Keratinocyte (primary cell): ENCODE data around the gene P3H1.

Source experiments
- CTCF ChIP-seq, 3 experiments: IDR thresholded peaks in 1 of 3; conservative IDR thresholded peaks in 1 of 3; optimal IDR thresholded peaks in 1 of 3; 2 replicates in 2 of 3; 3 replicates in 1 of 3; pipeline versions ENCODE3 to v1.5.1; 2011; ENCODE audit warnings: low read length in 3 of 3, mild to moderate bottlenecking in 3 of 3, moderate library complexity in 2 of 3, control low read depth in 1 of 3, inconsistent platforms in 1 of 3; ENCODE audit not compliant: insufficient read depth in 2 of 3; ENCODE audit errors: extremely low read depth in 1 of 3
- EZH2 ChIP-seq: IDR thresholded peaks from one replicate; pipeline ENCODE4 v1.6.1; 2012; ENCODE audit warnings: inconsistent platforms, mild to moderate bottlenecking, low read length, moderate library complexity

DNA sequence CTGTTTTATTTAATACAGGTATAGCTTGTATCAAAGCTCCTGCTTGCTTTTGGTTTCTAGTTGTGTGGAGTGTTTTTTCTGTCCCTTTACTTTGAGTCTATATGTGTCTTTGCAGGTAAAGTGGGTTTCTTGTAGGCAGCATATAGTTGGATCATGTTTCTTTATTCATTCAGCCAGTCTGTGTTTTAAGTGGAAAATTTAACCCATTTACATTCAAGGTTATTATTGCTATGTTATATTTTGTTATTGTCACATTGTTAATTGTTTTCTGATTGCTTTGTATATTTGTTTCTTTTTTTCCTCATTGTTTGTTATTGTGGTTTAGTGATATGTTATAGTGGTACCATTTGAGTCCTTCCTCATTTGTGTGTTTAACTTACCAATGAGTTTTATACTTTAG is 53.5 kb downstream of the P3H1 start:
- TF ChIP-seq EZH2 = no peak
- TF ChIP-seq CTCF (optimal IDR thresholded peaks at IDR 0.05 in 1 of 3, IDR thresholded peaks at IDR 0.05 in 1 of 3, conservative IDR thresholded peaks at IDR 0.05 in 1 of 3; ENCODE audit: extremely low read depth in 1 of 3, insufficient read depth in 2 of 3, low read length in 3 of 3) = no peak
